K562 (cell line): Measurements from ENCODE around the gene TIMM44. TPM values are rescaled to one million over a fixed set of nuclear protein-coding genes. Genes with fewer than 3 reads are reported as not detected.
A peak's percentile ranks its signal among the peaks of the same experiment; 100 is the strongest.

Experiments used
- ATF7 ChIP-seq: fragments of 450-650 bp; IDR thresholded peaks from 2 replicates; pipeline ENCODE4 v1.7.1; 2014; ENCODE audit warnings: mild to moderate bottlenecking, moderate library complexity
- HCFC1 ChIP-seq: IDR thresholded peaks from 2 replicates; pipeline ENCODE4 v1.6.1; 2012; ENCODE audit warnings: low read depth, low read length, improper control_type of control experiment
- ILF3 ChIP-seq: fragments of 450-650 bp; IDR thresholded peaks from 2 replicates; pipeline ENCODE4 v1.6.1; 2018; ENCODE audit warnings: antibody characterized with exemption, mild to moderate bottlenecking, moderate library complexity, borderline replicate concordance
- KLF13 ChIP-seq: fragments of 450-650 bp; IDR thresholded peaks from 2 replicates; pipeline ENCODE4 v1.6.1; 2016; ENCODE audit warnings: missing genetic modification characterization, low read depth, mild to moderate bottlenecking, missing compliant biosample characterization, moderate library complexity, borderline replicate concordance
- KLF16 ChIP-seq: IDR thresholded peaks from 2 replicates; pipeline ENCODE4 v1.6.1; 2016; ENCODE audit warnings: antibody characterized with exemption
- MCM2 ChIP-seq: fragments of 450-650 bp; IDR thresholded peaks from 2 replicates; pipeline ENCODE4 v1.6.1; 2017; ENCODE audit warnings: low read depth, mild to moderate bottlenecking
- NBN ChIP-seq: fragments of 450-650 bp; IDR thresholded peaks from 2 replicates; pipeline ENCODE4 v1.6.1; 2016; ENCODE audit warnings: low read depth, mild to moderate bottlenecking
- PCBP2 ChIP-seq: fragments of 200-400 bp; formaldehyde crosslinking; IDR thresholded peaks from 2 replicates; pipeline ENCODE4 v1.6.1; 2018; ENCODE audit warnings: low read length, low read depth, mild to moderate bottlenecking, moderate library complexity; ENCODE audit not compliant: poor library complexity, severe bottlenecking
- RERE ChIP-seq: sonication (generic); formaldehyde crosslinking; IDR thresholded peaks from 2 replicates; pipeline ENCODE4 v1.8.0; 2023; ENCODE audit warnings: missing genetic modification reagents, mild to moderate bottlenecking, borderline replicate concordance
- USF2 ChIP-seq: sonication (generic); formaldehyde crosslinking; IDR thresholded peaks from 2 replicates; pipeline ENCODE4 v1.5.0; 2020; ENCODE audit warnings: missing genetic modification reagents
- XRCC5 ChIP-seq: fragments of 200-400 bp; formaldehyde crosslinking; IDR thresholded peaks from 2 replicates; pipeline ENCODE4 v1.6.1; 2017; ENCODE audit warnings: low read depth, mild to moderate bottlenecking, low read length
- ZNF217 ChIP-seq: sonication (generic); formaldehyde crosslinking; IDR thresholded peaks from 2 replicates; pipeline ENCODE4 v1.8.0; 2022; ENCODE audit warnings: mild to moderate bottlenecking, missing genetic modification reagents
- ZNF57 ChIP-seq: fragments of 450-650 bp; formaldehyde crosslinking; IDR thresholded peaks from 2 replicates; pipeline ENCODE4 v1.4.0; 2020; ENCODE audit warnings: mild to moderate bottlenecking, moderate library complexity
- ZNF780A ChIP-seq: fragments of 250-450 bp; sonication (Bioruptor Pico); IDR thresholded peaks from 2 replicates; pipeline ENCODE4 v1.5.0; 2021; ENCODE audit warnings: mild to moderate bottlenecking
- polyA plus RNA-seq, 8 experiments: library from polyadenylated mRNA; depleted of rRNA in 4 of 8; stranded (reverse) in 5 of 8; unstranded in 3 of 8; fragments of >200 nt; fragmentation: Nextera tagmentation in 2 of 8; fragmentation: Illumina TruSeq in 1 of 8; extraction: Ambion mirVana in 2 of 8; extraction: Trizol in 1 of 8; gene quantifications; 2 replicates each; pipeline versions ENCODE4 v1.2.1 to v1.2.3, GENCODE V29; 2011 to 2014; ENCODE audit warnings: inconsistent platforms in 1 of 8, missing spikeins in 1 of 8
- total RNA-seq, 7 experiments: library from RNA; depleted of rRNA in 6 of 7; stranded (reverse); fragments of >200 nt in 6 of 7; fragmentation: Illumina TruSeq in 2 of 7; extraction: Trizol in 2 of 7; gene quantifications; 2 replicates each; pipeline versions ENCODE4 v1.2.1 to v1.2.3, GENCODE V29; 2011 to 2021; ENCODE audit warnings: low replicate concordance in 1 of 7
- TF ChIP-seq, protein P1 (sequence below), 2 experiments: fragments of 450-650 bp; conservative IDR thresholded peaks; 2 replicates each; pipeline ENCODE4 v1.6.1; 2017; ENCODE audit warnings: mild to moderate bottlenecking in 2 of 2, moderate library complexity in 2 of 2
- TF ChIP-seq, protein P2 (sequence below), 3 experiments: fragments of 200-800 bp in 1 of 3; fragments of 250-450 bp in 1 of 3; fragments of 450-650 bp in 1 of 3; sonication (Bioruptor Pico) in 1 of 3; sonication (Bioruptor generic) in 1 of 3; formaldehyde crosslinking in 1 of 3; IDR thresholded peaks; 2 replicates each; pipeline versions ENCODE4 v1.6.1 to v1.8.0; 2016 to 2022; ENCODE audit warnings: mild to moderate bottlenecking in 2 of 3, missing genetic modification characterization in 2 of 3, missing compliant biosample characterization in 1 of 3, moderate library complexity in 1 of 3

Gene TIMM44
- total and polyA plus RNA-seq, 9 of the 15 experiments (the other 6 are each of a cell fraction or from before 2014, with no cell fraction given), result 10.3 to 231 (median 89.3) TPM

GRCh38 chr19:7925171-7925851 is 18.2 kb downstream of the TIMM44 start (continued):
- TF ChIP-seq RERE (0 out of 2 replicates have a peak, but pooled peaks have one; percentile 64), ZNF780A (CRISPR knock-in tag) (no peak), PCBP2 (peak; percentile 32), XRCC5 (no peak), NBN (no peak), ILF3 (no peak), USF2 (CRISPR knock-in tag) (no peak), ZNF217 (CRISPR knock-in tag) (no peak), ZNF57 (CRISPR knock-in tag) (no peak), KLF16 (peak; percentile 21; the same call in 1 of the 2 replicates), HCFC1 (no peak), MCM2 (no peak), KLF13 (0 out of 2 replicates have a peak, but pooled peaks have one; percentile 25), ATF7 (peak; percentile 56)
- TF ChIP-seq, protein P1, sequence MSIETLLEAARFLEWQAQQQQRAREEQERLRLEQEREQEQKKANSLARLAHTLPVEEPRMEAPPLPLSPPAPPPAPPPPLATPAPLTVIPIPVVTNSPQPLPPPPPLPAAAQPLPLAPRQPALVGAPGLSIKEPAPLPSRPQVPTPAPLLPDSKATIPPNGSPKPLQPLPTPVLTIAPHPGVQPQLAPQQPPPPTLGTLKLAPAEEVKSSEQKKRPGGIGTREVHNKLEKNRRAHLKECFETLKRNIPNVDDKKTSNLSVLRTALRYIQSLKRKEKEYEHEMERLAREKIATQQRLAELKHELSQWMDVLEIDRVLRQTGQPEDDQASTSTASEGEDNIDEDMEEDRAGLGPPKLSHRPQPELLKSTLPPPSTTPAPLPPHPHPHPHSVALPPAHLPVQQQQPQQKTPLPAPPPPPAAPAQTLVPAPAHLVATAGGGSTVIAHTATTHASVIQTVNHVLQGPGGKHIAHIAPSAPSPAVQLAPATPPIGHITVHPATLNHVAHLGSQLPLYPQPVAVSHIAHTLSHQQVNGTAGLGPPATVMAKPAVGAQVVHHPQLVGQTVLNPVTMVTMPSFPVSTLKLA (conservative IDR thresholded peaks at IDR 0.05), result peak; percentile 43 to 71; a peak in 3 of 4 replicates
- TF ChIP-seq, protein P2, sequence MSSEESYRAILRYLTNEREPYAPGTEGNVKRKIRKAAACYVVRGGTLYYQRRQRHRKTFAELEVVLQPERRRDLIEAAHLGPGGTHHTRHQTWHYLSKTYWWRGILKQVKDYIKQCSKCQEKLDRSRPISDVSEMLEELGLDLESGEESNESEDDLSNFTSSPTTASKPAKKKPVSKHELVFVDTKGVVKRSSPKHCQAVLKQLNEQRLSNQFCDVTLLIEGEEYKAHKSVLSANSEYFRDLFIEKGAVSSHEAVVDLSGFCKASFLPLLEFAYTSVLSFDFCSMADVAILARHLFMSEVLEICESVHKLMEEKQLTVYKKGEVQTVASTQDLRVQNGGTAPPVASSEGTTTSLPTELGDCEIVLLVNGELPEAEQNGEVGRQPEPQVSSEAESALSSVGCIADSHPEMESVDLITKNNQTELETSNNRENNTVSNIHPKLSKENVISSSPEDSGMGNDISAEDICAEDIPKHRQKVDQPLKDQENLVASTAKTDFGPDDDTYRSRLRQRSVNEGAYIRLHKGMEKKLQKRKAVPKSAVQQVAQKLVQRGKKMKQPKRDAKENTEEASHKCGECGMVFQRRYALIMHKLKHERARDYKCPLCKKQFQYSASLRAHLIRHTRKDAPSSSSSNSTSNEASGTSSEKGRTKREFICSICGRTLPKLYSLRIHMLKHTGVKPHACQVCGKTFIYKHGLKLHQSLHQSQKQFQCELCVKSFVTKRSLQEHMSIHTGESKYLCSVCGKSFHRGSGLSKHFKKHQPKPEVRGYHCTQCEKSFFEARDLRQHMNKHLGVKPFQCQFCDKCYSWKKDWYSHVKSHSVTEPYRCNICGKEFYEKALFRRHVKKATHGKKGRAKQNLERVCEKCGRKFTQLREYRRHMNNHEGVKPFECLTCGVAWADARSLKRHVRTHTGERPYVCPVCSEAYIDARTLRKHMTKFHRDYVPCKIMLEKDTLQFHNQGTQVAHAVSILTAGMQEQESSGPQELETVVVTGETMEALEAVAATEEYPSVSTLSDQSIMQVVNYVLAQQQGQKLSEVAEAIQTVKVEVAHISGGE (CRISPR knock-in tag; IDR thresholded peaks at IDR 0.05), result no peak
